GM20000 (cell line): Measurements from ENCODE around the gene ME3.

ENCODE experiments used
- DNase-seq: peaks from one replicate; pipeline ENCODE4 v3.0.0; 2012; ENCODE audit warnings: low spot score
- TF ChIP-seq, protein P1 (sequence below): IDR thresholded peaks from 2 replicates; pipeline ENCODE4 v1.5.1; 2012; ENCODE audit warnings: mild to moderate bottlenecking, control low read depth; ENCODE audit errors: extremely low read depth, missing control alignments

Gene ME3

DNA sequence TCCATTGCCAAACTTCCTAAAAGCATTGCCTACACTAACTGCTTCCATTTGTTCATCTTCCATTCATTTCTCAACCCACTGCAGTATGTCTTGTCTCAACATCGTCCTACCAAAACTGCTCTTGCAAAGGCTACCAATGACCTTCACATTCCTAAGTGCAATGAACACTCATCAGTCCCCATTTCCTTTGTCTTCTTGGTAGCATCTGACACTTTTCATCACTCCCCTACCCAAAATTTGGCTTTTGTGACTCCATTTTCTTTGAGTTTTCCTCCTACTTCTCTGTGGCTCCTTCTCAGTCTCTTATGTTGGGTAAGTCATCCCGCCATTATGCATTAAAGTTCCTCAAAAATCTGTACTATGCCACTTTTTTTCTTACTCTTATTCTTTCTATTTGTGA is 162.3 kb downstream of the ME3 start:
- TF ChIP-seq, protein P1, sequence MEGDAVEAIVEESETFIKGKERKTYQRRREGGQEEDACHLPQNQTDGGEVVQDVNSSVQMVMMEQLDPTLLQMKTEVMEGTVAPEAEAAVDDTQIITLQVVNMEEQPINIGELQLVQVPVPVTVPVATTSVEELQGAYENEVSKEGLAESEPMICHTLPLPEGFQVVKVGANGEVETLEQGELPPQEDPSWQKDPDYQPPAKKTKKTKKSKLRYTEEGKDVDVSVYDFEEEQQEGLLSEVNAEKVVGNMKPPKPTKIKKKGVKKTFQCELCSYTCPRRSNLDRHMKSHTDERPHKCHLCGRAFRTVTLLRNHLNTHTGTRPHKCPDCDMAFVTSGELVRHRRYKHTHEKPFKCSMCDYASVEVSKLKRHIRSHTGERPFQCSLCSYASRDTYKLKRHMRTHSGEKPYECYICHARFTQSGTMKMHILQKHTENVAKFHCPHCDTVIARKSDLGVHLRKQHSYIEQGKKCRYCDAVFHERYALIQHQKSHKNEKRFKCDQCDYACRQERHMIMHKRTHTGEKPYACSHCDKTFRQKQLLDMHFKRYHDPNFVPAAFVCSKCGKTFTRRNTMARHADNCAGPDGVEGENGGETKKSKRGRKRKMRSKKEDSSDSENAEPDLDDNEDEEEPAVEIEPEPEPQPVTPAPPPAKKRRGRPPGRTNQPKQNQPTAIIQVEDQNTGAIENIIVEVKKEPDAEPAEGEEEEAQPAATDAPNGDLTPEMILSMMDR: no peak
- no peak for DNase-seq

GRCh38 chr11:86509588-86509974 is 162.8 kb downstream of the ME3 start:
- no peak for DNase-seq
- TF ChIP-seq, protein P1: no peak

- DNase-seq: no peak
- TF ChIP-seq, protein P1: no peak
Observed at GRCh38 chr11:86508604-86509587, 163.5 kb downstream of the ME3 start.

DNA sequence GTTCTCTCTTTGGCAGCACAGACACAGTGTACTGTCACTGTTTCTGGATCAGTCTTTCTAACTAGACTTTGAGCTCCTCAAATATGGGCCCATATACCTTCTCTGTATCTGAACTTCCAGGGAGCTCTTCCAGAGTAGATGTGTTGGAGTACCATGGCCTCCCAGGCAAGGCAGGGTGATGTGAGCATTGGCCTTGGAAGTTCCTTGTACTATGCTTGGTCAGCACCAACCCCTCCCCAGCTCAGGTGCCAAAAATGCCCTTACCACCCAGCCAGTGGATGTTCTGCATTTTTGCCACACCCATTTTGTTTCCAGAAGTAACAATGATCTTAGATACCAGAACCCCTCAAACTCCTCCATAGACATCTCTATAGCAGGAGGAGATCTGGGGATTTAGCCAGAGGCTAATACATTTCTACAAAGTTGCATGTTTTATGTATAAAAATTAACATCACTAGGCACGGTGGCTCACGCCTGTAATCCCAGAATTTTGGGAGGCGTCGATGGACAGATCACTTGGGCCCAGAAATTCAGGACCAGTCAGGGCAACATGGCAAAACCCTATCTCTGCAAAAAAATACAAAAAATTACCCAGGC is 165.1 kb downstream of the ME3 start:
- TF ChIP-seq, protein P1: no peak
- no peak for DNase-seq

GRCh38 chr11:86506235-86506634 is 166.2 kb downstream of the ME3 start:
- TF ChIP-seq, protein P1: no peak
- no peak for DNase-seq

GRCh38 chr11:86503131-86503530 is 169.3 kb downstream of the ME3 start:
- DNase-seq: no peak
- TF ChIP-seq, protein P1: no peak

- DNase-seq: no peak
- TF ChIP-seq, protein P1: no peak
Observed at GRCh38 chr11:86502137-86502642, 170.2 kb downstream of the ME3 start.
